Astrocyte of the cerebellum (primary cell): ENCODE results near the gene TAS2R20.
"Not testable (repeated sequence)": the region's sequence is repeated elsewhere in the genome, so short reads cannot be mapped to it uniquely, and the experiment has no call there.

ENCODE experiments used
- DNase-seq: peaks from one replicate; pipeline ENCODE4 v3.0.0-alpha.2; 2011; ENCODE audit warnings: low read depth
- H3K4me3 ChIP-seq: 2 replicates; pipeline ENCODE4 v1.5.1; 2011; ENCODE audit warnings: mild to moderate bottlenecking, low read depth, low read length, moderate library complexity
- CTCF ChIP-seq: IDR thresholded peaks from 2 replicates; pipeline ENCODE4 v1.5.1; 2012; ENCODE audit warnings: low read length, low read depth, moderate library complexity, mild to moderate bottlenecking; ENCODE audit errors: missing control alignments
- in situ Hi-C: cut with HindIII; loops from 2 replicates; pipeline ENCODE4 v1.10.0; 2017; ENCODE audit warnings: low sequenced_read_pairs

TAS2R20 gene

GRCh38 chr12:10998204-10998603 is at the start of gene TAS2R20:
TAS2R20 (minus strand) TSS chr12:10998304; CDS start chr12:10997875, 429 bp downstream.
- no peak for DNase-seq
- in situ Hi-C loops = no loop called here
- no peak for TF ChIP-seq CTCF
- H3K4me3 ChIP-seq = no peak within 1 kb of the TSS

GRCh38 chr12:11041366-11041765 is 43.3 kb upstream of the TAS2R20 start:
- H3K4me3 ChIP-seq, in situ Hi-C loops, DNase-seq: not testable (repeated sequence)

- no peak for DNase-seq
These were observed 42.1 kb upstream of the TAS2R20 start for GRCh38 chr12:11040162-11040561.

GRCh38 chr12:11039171-11039570 is 41.1 kb upstream of the TAS2R20 start:
- TF ChIP-seq CTCF = no peak
- in situ Hi-C loops = no loop called here
- DNase-seq = no peak

More at GRCh38 chr12:11040162-11040561, 42.1 kb upstream of the TAS2R20 start:
- no peak overlapping the region for H3K4me3 ChIP-seq
- in situ Hi-C loops = no loop called here
- TF ChIP-seq CTCF = no peak

GRCh38 chr12:11033959-11034358 is 35.9 kb upstream of the TAS2R20 start:
- H3K4me3 ChIP-seq, in situ Hi-C loops, DNase-seq: not testable (repeated sequence)

More at GRCh38 chr12:11039171-11039570, 41.1 kb upstream of the TAS2R20 start:
- H3K4me3 ChIP-seq = no peak overlapping the region

GRCh38 chr12:11031307-11031706 is 33.2 kb upstream of the TAS2R20 start, which contains the start of gene TAS2R31:
TAS2R31 (minus strand) TSS chr12:11031407; CDS start chr12:11031335, 72 bp downstream.
- H3K4me3 ChIP-seq = no peak within 1 kb of the TSS
- no peak for DNase-seq
- no peak for TF ChIP-seq CTCF
- in situ Hi-C loops = no loop called here

- peak; percentile 7 for TF ChIP-seq CTCF
- H3K4me3 ChIP-seq = no peak overlapping the region
- in situ Hi-C loops = no loop called here
- no peak for DNase-seq
These were observed 28.0 kb upstream of the TAS2R20 start for GRCh38 chr12:11026118-11026517.

- in situ Hi-C loops = no loop called here
- DNase-seq = no peak
- no peak for TF ChIP-seq CTCF
- H3K4me3 ChIP-seq = no peak overlapping the region
These were observed 25.3 kb upstream of the TAS2R20 start for GRCh38 chr12:11023387-11023786.
